Activated naive CD4-positive, alpha-beta T cell treated with anti-CD3 and anti-CD28 coated beads, Interleukin-2, amount 10 ng/mL, durations not matched to agents 7 days and 5 days (primary cell): Measurements from ENCODE around the gene KIAA0586.
"Not testable (repeated sequence)": the region's sequence is repeated elsewhere in the genome, so short reads cannot be mapped to it uniquely, and the experiment has no call there.

ENCODE experiments used
- CTCF ChIA-PET: fragments of 350-600 bp; sonication (Branson Sonifier 250); formaldehyde crosslinking; loops from one replicate; lab custom pipeline; 2021; ENCODE audit warnings: antibody characterized with exemption; lab: Charles Lee
- DNase-seq: peaks from one replicate; pipeline ENCODE4 v3.0.0-alpha.2; 2020
- H3K27ac Mint-ChIP-seq: one replicate; pipeline ENCODE4 v1.8.0; 2021; ENCODE audit warnings: mild to moderate bottlenecking, moderate library complexity, mixed read lengths
- H3K27me3 Mint-ChIP-seq: one replicate; pipeline ENCODE4 v1.8.0; 2021; ENCODE audit warnings: mild to moderate bottlenecking, mixed read lengths
- H3K36me3 Mint-ChIP-seq: one replicate; pipeline ENCODE4 v1.8.0; 2021; ENCODE audit warnings: mixed read lengths
- H3K4me1 Mint-ChIP-seq: one replicate; pipeline ENCODE4 v1.8.0; 2021; ENCODE audit warnings: mixed read lengths
- H3K4me3 Mint-ChIP-seq: one replicate; pipeline ENCODE4 v1.8.0; 2021; ENCODE audit warnings: mild to moderate bottlenecking, moderate library complexity, mixed read lengths
- H3K9me3 Mint-ChIP-seq: one replicate; pipeline ENCODE4 v1.8.0; 2021; ENCODE audit warnings: mixed read lengths

The KIAA0586 gene

DNA sequence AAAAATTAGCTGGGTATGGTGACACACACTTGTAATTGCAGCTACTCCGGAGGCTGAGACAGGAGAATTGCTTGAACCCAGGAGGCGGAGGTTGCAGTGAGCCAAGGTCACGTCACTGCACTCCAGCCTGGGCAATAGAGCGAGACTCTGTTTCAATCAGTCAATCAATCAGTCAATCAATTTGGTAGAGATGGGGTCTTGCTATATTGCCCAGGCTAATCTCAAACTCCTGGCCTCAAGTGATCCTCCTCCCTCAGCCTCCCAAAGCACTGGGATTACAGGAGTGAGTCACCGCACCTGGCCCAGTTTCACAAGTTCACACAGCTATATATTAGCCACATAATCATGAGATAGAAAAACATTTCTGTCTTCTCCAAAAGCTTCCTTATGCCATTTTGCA lies 50.8 kb downstream of the KIAA0586 start:
- DNase-seq, H3K4me3 Mint-ChIP-seq, H3K27me3 Mint-ChIP-seq, H3K4me1 Mint-ChIP-seq, H3K27ac Mint-ChIP-seq, H3K9me3 Mint-ChIP-seq: not testable (repeated sequence)
- CTCF ChIA-PET: interaction anchor here (1.5 kb wide), 1 partner anchor 11 kb away, joined by 4 read pairs; no protein-coding TSS in a partner anchor
- H3K36me3 Mint-ChIP-seq: peaks cover 16% of the 10 kb centered on the region

- no peaks in the 10 kb centered on the region for H3K4me1 Mint-ChIP-seq
- H3K27ac Mint-ChIP-seq: no peak overlapping the region
- CTCF ChIA-PET: no interaction called here
- peaks cover 16% of the 10 kb centered on the region for H3K36me3 Mint-ChIP-seq
- no peaks in the 10 kb centered on the region for H3K27me3 Mint-ChIP-seq
- no peaks in the 10 kb centered on the region for H3K9me3 Mint-ChIP-seq
- no peak for DNase-seq
- no peak overlapping the region for H3K4me3 Mint-ChIP-seq
Measured at GRCh38 chr14:58479975-58480374, 52.5 kb downstream of the KIAA0586 start.

DNA sequence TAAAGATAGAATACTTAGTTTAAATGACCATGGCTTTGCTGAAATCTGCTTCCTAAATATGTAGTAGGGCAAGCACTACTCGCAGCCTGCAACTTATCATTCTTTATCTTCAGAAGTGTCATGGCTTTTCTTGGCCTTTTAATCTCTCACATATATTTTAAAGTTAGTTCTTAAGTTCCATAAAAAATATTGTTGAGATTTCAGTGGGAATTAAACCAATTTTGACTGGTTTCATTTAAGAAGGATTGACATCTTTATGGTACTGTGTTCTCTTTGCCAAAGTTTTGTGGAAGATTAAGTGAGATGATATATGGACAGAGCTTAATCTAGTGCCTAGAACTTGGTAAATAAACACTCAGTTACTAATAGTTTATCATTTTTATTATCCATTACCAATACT lies 56.7 kb downstream of the KIAA0586 start:
- Mint-ChIP-seq H3K4me3 (no peak overlapping the region), H3K36me3 (peaks cover 17% of the 10 kb centered on the region), H3K27me3 (no peaks in the 10 kb centered on the region), H3K27ac (no peak overlapping the region), H3K4me1 (peaks cover 7% of the 10 kb centered on the region), H3K9me3 (no peaks in the 10 kb centered on the region)
- no peak for DNase-seq
- CTCF ChIA-PET: interaction anchor here (1.3 kb wide), 1 partner anchor 17 kb away, joined by 6 read pairs; no protein-coding TSS in a partner anchor

- no peak for DNase-seq
- CTCF ChIA-PET: no interaction called here
- Mint-ChIP-seq H3K9me3 (no peaks in the 10 kb centered on the region), H3K4me3 (no peak overlapping the region), H3K36me3 (peaks cover 21% of the 10 kb centered on the region), H3K27me3 (no peaks in the 10 kb centered on the region), H3K4me1 (peaks cover 10% of the 10 kb centered on the region), H3K27ac (no peak overlapping the region)
Measured at GRCh38 chr14:58488550-58488949, 61.0 kb downstream of the KIAA0586 start.

GRCh38 chr14:58491593-58491992 lies 64.1 kb downstream of the KIAA0586 start:
- Mint-ChIP-seq H3K9me3 (no peaks in the 10 kb centered on the region), H3K4me1 (peaks cover 10% of the 10 kb centered on the region), H3K27me3 (no peaks in the 10 kb centered on the region), H3K36me3 (peaks cover 15% of the 10 kb centered on the region), H3K4me3 (no peak overlapping the region), H3K27ac (no peak overlapping the region)
- CTCF ChIA-PET: interaction anchor here (1.1 to 2.2 kb wide), 2 partner anchors 10 to 61 kb away, joined by 3 to 7 read pairs; no protein-coding TSS in a partner anchor
- DNase-seq: no peak

DNA sequence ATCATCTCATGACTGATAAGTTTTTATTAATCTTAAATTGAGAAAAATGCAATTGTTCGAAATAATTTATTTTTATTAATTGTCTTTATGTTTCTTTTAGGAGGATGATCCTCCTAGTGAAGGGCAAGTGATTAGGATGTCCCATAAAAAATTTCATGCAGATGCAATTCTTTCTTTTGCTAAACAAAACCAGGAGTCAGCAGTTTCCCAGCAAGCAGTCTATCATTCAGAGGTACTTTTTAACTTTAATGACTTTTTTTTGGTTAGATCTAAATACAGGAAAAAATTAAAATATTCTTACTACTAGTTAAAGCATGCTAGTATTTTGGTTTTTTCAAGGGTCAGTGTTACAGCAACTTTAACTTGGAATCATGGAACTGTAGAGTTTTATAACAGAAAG lies 64.5 kb downstream of the KIAA0586 start:
- CTCF ChIA-PET: interaction anchor here (0.6 to 2.2 kb wide), 3 partner anchors 9 to 602 kb away, joined by 3 to 7 read pairs (median 6); no protein-coding TSS in a partner anchor
- Mint-ChIP-seq H3K4me1 (peaks cover 10% of the 10 kb centered on the region), H3K9me3 (no peaks in the 10 kb centered on the region), H3K36me3 (peaks cover 15% of the 10 kb centered on the region), H3K27me3 (no peaks in the 10 kb centered on the region), H3K27ac (no peak overlapping the region), H3K4me3 (no peak overlapping the region)
- no peak for DNase-seq

DNA sequence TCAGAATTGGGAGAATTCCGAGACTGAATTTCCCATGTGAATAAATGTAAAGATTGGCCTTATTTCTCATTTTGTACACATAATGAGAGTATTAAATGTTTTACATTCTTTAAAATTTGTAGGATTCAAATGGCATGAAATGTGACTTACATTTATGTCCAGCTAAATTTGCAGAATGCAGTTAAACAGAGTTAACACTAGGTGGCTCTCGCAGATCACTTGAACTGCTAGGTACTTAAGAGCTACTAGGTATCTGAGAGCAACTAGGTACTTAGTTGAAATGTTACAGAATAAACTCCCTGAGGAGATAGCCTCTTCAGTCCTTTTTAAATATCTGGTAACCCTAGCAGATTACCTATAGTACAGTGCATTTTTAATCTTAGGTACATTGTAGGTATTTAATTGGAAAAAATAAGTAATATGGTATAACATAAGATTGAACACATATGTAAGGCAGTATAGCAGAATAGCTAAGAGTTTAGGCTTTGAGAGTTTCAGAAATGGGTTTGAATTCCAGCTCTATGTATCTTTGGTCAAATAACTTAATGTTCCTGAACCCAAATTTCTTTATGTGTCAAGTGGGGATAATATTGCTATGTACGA lies 73.8 kb downstream of the KIAA0586 start:
- no peaks in the 10 kb centered on the region for H3K9me3 Mint-ChIP-seq
- peak; percentile 46 for DNase-seq
- H3K27me3 Mint-ChIP-seq: no peaks in the 10 kb centered on the region
- H3K36me3 Mint-ChIP-seq: peaks cover 1% of the 10 kb centered on the region
- CTCF ChIA-PET: interaction anchor here (0.5 to 2.7 kb wide), 35 partner anchors 9 to 623 kb away, joined by 3 to 31 read pairs (median 4); partner anchors contain the start of gene DACT1
- no peak overlapping the region for H3K4me3 Mint-ChIP-seq
- H3K4me1 Mint-ChIP-seq: no peaks in the 10 kb centered on the region
- no peak overlapping the region for H3K27ac Mint-ChIP-seq

DNA sequence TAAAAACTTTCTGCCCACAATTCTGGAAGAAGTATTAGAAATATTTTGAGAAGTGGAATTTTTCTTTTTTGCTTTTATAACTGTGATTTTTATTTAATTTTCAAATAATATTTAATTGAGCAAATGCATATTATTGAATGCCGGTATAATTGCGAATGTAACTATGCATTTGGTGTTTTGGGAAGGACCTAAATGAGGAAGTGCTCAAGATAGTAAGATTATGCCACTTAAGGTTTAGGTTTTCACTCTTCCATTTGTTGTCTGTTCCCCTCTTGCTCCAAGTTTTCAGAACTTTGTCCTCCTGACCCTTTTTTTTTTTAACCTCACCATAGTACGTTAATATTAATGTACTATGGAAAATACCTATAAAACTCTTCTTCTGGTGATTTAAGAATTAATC lies 85.8 kb downstream of the KIAA0586 start:
- peaks cover 20% of the 10 kb centered on the region for H3K36me3 Mint-ChIP-seq
- DNase-seq: no peak
- no peaks in the 10 kb centered on the region for H3K9me3 Mint-ChIP-seq
- no peaks in the 10 kb centered on the region for H3K27me3 Mint-ChIP-seq
- no peak overlapping the region for H3K27ac Mint-ChIP-seq
- no peak overlapping the region for H3K4me3 Mint-ChIP-seq
- H3K4me1 Mint-ChIP-seq: no peaks in the 10 kb centered on the region
- CTCF ChIA-PET: no interaction called here

DNA sequence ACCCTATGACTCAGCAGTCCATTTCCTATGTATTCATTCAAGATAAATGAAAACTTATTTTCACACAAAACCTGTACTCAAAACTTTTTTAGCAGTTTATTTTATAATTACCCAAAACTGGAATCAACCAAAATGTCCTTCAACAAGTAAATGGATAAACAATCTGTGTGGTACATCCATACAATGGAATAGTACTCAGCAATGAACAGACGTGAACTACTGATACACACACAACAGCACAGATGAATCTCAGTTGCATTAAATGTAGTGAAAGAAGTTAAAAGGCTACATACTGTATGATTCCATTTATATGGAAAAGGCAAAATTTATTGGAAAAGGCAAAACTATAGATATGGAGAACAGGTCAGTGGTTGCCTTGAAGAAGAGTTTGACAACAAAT lies 90.1 kb downstream of the KIAA0586 start:
- Mint-ChIP-seq H3K4me3 (no peak overlapping the region), H3K36me3 (peaks cover 28% of the 10 kb centered on the region), H3K9me3 (no peaks in the 10 kb centered on the region), H3K27me3 (no peaks in the 10 kb centered on the region), H3K4me1 (no peaks in the 10 kb centered on the region), H3K27ac (no peak overlapping the region)
- no peak for DNase-seq
- CTCF ChIA-PET: interaction anchor here (0.9 kb wide), 1 partner anchor 16 kb away, joined by 3 read pairs; no protein-coding TSS in a partner anchor

DNA sequence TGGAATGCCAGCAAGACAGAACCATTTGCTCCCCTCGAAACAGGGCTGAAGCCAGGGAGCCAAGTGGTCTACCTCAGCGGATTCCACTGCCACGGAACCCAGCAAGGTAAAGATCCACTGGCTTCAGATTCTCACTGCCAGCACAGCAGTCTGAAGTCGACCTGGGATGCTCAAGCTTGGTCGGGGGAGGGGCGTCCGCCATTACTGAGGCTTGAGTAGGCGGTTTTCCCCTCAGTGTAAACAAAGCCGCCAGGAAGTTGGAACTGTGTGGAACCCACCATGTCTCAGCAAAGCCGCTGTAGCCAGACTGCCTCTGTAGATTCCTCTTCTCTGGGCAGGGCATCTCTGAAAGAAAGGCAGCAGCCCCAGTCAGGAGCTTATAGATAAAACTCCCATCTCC lies 98.2 kb downstream of the KIAA0586 start:
- peaks cover 29% of the 10 kb centered on the region for H3K36me3 Mint-ChIP-seq
- H3K9me3 Mint-ChIP-seq: peaks cover 18% of the 10 kb centered on the region
- CTCF ChIA-PET: not testable (repeated sequence)

GRCh38 chr14:58533446-58533845 lies 105.9 kb downstream of the KIAA0586 start:
- DNase-seq: no peak
- H3K36me3 Mint-ChIP-seq: peaks cover 6% of the 10 kb centered on the region
- H3K4me3 Mint-ChIP-seq: no peak overlapping the region
- H3K27me3 Mint-ChIP-seq: no peaks in the 10 kb centered on the region
- CTCF ChIA-PET: no interaction called here
- peaks cover 12% of the 10 kb centered on the region for H3K9me3 Mint-ChIP-seq
- no peaks in the 10 kb centered on the region for H3K4me1 Mint-ChIP-seq
- no peak overlapping the region for H3K27ac Mint-ChIP-seq

More for the DNA sequence above, 98.2 kb downstream of the KIAA0586 start:
- not testable (repeated sequence) for H3K27ac Mint-ChIP-seq, H3K27me3 Mint-ChIP-seq, DNase-seq, H3K4me3 Mint-ChIP-seq, H3K4me1 Mint-ChIP-seq

- H3K4me1 Mint-ChIP-seq: no peaks in the 10 kb centered on the region
- peaks cover under 1% of the 10 kb centered on the region for H3K9me3 Mint-ChIP-seq
- CTCF ChIA-PET: interaction anchor here (0.7 kb wide), 1 partner anchor 34 kb away, joined by 3 read pairs; no protein-coding TSS in a partner anchor
- H3K27ac Mint-ChIP-seq: no peak overlapping the region
- no peaks in the 10 kb centered on the region for H3K27me3 Mint-ChIP-seq
- H3K4me3 Mint-ChIP-seq: no peak overlapping the region
- no peak for DNase-seq
- H3K36me3 Mint-ChIP-seq: peaks cover 2% of the 10 kb centered on the region
Measured at GRCh38 chr14:58535044-58535443, 107.5 kb downstream of the KIAA0586 start.

DNA sequence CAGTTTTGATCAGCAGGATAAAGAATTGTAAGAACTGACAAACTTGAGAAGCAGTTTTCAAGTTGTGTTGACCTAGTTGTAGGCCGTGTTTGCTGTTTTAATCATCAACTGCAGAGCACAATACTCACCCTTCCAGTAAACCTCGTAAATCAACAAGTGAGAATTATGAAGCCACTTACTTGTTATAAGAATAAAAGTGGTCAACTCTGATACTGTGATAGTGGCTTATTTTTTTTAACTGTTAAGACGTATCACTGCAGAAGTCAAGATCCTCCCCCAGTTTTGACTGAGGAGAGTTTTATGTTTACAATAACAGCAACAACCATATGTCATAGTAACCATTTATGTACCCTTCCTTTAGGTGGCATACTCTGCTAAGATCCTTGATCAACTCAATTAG lies 109.5 kb downstream of the KIAA0586 start:
- H3K9me3 Mint-ChIP-seq: no peaks in the 10 kb centered on the region
- H3K27ac Mint-ChIP-seq: no peak overlapping the region
- H3K36me3 Mint-ChIP-seq: peaks cover 2% of the 10 kb centered on the region
- CTCF ChIA-PET: no interaction called here
- H3K4me3 Mint-ChIP-seq: no peak overlapping the region
- no peaks in the 10 kb centered on the region for H3K4me1 Mint-ChIP-seq
- no peaks in the 10 kb centered on the region for H3K27me3 Mint-ChIP-seq
- DNase-seq: no peak

- peaks cover 13% of the 10 kb centered on the region for H3K36me3 Mint-ChIP-seq
- no peak for DNase-seq
- H3K9me3 Mint-ChIP-seq: no peaks in the 10 kb centered on the region
- no peak overlapping the region for H3K27ac Mint-ChIP-seq
- H3K27me3 Mint-ChIP-seq: no peaks in the 10 kb centered on the region
- peaks cover 4% of the 10 kb centered on the region for H3K4me1 Mint-ChIP-seq
- no peak overlapping the region for H3K4me3 Mint-ChIP-seq
- CTCF ChIA-PET: no interaction called here
Measured at GRCh38 chr14:58540749-58541632, 113.5 kb downstream of the KIAA0586 start.
